ENCODE measurements around the gene HAUS8.

DNA sequence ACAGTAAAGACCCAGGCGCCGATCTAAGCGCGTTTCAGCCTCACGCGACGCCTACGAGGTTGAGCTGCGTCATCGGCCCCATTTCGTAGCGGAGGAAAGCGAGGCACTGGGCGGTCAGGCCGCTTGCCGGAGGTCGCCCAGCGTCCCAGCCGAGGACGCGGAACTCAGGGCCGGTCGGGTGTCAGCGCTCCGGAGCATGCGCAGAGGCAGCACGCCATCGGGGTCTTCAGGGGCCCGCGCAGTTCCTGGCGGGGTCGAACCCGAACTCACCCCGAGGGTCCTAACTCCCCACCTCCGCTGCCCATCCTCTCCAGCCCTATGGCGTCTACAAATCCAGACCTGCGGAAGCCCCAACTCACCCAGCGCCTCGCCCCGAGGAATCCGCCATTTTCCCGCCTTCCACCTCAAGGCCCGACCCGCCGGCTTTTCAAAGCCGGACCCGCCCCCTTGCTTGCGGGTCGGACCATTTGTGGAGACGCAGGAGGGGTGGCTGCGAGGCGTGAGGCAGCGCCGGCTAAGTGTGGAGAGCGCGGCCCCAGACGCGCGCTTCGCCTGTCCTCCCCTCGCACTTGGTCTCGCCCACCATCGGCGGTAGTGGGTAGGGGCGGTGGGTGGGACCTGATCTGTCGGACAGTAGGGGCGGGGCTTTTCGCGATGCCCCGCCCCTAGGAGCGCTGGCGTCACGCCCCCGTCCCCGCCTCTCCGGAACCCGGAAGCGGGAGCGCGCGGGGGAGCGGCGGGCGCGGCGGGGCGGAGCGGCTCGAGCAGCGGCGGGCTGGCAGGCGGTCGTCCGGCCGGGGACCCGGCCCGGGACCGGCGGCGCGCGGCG lies at the start of gene HAUS8, which contains the start of gene MYO9B:
- TF ChIP-seq, protein P1, sequence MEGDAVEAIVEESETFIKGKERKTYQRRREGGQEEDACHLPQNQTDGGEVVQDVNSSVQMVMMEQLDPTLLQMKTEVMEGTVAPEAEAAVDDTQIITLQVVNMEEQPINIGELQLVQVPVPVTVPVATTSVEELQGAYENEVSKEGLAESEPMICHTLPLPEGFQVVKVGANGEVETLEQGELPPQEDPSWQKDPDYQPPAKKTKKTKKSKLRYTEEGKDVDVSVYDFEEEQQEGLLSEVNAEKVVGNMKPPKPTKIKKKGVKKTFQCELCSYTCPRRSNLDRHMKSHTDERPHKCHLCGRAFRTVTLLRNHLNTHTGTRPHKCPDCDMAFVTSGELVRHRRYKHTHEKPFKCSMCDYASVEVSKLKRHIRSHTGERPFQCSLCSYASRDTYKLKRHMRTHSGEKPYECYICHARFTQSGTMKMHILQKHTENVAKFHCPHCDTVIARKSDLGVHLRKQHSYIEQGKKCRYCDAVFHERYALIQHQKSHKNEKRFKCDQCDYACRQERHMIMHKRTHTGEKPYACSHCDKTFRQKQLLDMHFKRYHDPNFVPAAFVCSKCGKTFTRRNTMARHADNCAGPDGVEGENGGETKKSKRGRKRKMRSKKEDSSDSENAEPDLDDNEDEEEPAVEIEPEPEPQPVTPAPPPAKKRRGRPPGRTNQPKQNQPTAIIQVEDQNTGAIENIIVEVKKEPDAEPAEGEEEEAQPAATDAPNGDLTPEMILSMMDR (conservative IDR thresholded peaks at IDR 0.05) = no peak
- TF ChIP-seq EZH2 (IDR thresholded peaks at IDR 0.05; ENCODE audit: low read depth) = no peak
